Osteocyte (in vitro differentiated cells): ENCODE results near the gene USP34. TPM values are rescaled to one million over a fixed set of nuclear protein-coding genes. Genes with fewer than 3 reads are reported as not detected.
A peak's percentile ranks its signal among the peaks of the same experiment; 100 is the strongest.

Experiments
- DNase-seq: peaks from one replicate; pipeline ENCODE4 v3.0.0; 2021; ENCODE audit warnings: mixed read lengths; ENCODE audit not compliant: unreplicated experiment; ENCODE audit errors: extremely low spot score
- H3K27ac Mint-ChIP-seq: one replicate; pipeline ENCODE4 v1.8.0; 2021; ENCODE audit warnings: mild to moderate bottlenecking, mixed read lengths; ENCODE audit not compliant: unreplicated experiment
- H3K27me3 Mint-ChIP-seq: one replicate; pipeline ENCODE4 v1.8.0; 2021; ENCODE audit warnings: mixed read lengths; ENCODE audit not compliant: unreplicated experiment
- H3K36me3 Mint-ChIP-seq: one replicate; pipeline ENCODE4 v1.8.0; 2021; ENCODE audit warnings: mixed read lengths; ENCODE audit not compliant: unreplicated experiment
- H3K4me1 Mint-ChIP-seq: one replicate; pipeline ENCODE4 v1.8.0; 2021; ENCODE audit warnings: mixed read lengths; ENCODE audit not compliant: unreplicated experiment
- H3K4me3 Mint-ChIP-seq: one replicate; pipeline ENCODE4 v1.8.0; 2021; ENCODE audit warnings: mild to moderate bottlenecking, moderate library complexity, mixed read lengths; ENCODE audit not compliant: unreplicated experiment
- H3K9me3 Mint-ChIP-seq: one replicate; pipeline ENCODE4 v1.8.0; 2021; ENCODE audit warnings: mixed read lengths; ENCODE audit not compliant: unreplicated experiment
- total RNA-seq: library from RNA; stranded (reverse); gene quantifications from 2 replicates; pipeline ENCODE4 v1.2.1, GENCODE V29; 2021
- TF ChIP-seq, protein P1 (sequence below): fragments of 200-600 bp; sonication (generic); IDR thresholded peaks from 2 replicates; pipeline ENCODE4 v1.5.0; 2021; ENCODE audit warnings: antibody characterized with exemption, mild to moderate bottlenecking, moderate library complexity

USP34 gene
- total RNA-seq, 1 donor from 2014 or later = 111 TPM

DNA sequence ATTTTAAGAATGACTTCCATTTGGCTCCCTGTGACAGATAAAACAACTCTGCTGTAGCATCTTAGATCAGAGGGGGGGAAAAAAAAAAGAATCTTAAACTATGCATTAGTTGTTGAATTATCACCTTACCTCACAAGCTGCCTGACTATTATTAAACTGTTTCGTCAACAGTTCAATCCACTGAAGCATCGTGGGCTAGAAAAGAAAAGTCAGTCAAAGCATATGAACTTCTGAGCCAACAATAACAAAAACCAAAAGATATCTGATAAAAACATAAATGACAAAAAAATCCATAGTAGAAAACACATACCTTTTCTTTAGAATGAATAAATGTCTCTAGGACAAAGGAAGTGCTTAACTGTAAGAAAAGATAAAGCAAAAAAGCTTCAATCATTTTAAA is 235.2 kb downstream of the USP34 start:
- Mint-ChIP-seq H3K27ac (peak overlapping the region; percentile 6), H3K4me3 (no peak overlapping the region), H3K9me3 (peaks cover 4% of the 10 kb centered on the region), H3K4me1 (no peaks in the 10 kb centered on the region), H3K27me3 (no peaks in the 10 kb centered on the region), H3K36me3 (peaks cover 41% of the 10 kb centered on the region)
- no peak for DNase-seq
- TF ChIP-seq, protein P1, sequence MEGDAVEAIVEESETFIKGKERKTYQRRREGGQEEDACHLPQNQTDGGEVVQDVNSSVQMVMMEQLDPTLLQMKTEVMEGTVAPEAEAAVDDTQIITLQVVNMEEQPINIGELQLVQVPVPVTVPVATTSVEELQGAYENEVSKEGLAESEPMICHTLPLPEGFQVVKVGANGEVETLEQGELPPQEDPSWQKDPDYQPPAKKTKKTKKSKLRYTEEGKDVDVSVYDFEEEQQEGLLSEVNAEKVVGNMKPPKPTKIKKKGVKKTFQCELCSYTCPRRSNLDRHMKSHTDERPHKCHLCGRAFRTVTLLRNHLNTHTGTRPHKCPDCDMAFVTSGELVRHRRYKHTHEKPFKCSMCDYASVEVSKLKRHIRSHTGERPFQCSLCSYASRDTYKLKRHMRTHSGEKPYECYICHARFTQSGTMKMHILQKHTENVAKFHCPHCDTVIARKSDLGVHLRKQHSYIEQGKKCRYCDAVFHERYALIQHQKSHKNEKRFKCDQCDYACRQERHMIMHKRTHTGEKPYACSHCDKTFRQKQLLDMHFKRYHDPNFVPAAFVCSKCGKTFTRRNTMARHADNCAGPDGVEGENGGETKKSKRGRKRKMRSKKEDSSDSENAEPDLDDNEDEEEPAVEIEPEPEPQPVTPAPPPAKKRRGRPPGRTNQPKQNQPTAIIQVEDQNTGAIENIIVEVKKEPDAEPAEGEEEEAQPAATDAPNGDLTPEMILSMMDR = no peak

DNA sequence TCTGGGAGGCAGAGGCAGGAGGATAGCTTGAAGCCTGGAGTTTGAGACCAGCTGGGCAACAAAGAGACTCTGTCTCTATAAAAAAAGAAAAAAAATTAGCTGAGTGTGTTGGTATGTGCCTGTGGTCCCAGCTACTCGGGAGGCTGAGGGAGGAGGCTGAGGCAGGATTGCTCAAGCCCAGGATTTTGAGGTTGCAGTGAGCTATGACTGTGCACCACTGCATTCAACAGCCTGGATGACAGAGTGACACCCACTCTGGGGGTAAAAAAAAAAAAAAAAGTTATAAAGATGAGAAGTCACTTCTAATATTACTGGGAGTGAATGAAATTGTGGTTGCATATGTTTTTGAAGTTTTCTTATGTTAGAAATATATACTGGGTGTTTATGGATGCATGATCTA is 237.3 kb downstream of the USP34 start:
- Mint-ChIP-seq H3K27me3 (no peaks in the 10 kb centered on the region), H3K36me3 (peaks cover 51% of the 10 kb centered on the region), H3K27ac (no peak overlapping the region), H3K9me3 (peaks cover 4% of the 10 kb centered on the region), H3K4me3 (no peak overlapping the region), H3K4me1 (no peaks in the 10 kb centered on the region)
- TF ChIP-seq, protein P1 = no peak
- no peak for DNase-seq

DNA sequence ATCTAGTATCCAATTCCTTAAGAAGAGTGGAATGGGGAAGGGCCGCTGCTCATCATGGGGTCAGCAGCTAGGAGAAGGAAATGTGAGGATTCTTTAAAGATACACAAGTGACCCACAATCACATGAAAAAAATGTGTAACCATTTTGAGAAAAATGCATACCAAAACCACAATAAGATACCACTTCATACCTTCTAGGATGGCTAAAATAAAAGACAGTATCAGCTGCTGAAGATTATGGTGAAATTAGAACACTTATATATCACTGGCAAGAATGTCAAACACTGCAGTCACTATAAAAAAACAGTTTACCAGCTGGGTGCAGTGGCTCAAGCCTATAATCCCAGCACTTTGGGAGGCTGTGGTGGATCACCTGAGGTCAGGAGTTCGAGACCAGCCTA is 241.0 kb downstream of the USP34 start:
- Mint-ChIP-seq H3K27me3 (no peaks in the 10 kb centered on the region), H3K4me1 (peaks cover 7% of the 10 kb centered on the region), H3K9me3 (peaks cover 4% of the 10 kb centered on the region), H3K27ac (no peak overlapping the region), H3K4me3 (no peak overlapping the region), H3K36me3 (peaks cover 63% of the 10 kb centered on the region)
- no peak for DNase-seq
- TF ChIP-seq, protein P1 = no peak

DNA sequence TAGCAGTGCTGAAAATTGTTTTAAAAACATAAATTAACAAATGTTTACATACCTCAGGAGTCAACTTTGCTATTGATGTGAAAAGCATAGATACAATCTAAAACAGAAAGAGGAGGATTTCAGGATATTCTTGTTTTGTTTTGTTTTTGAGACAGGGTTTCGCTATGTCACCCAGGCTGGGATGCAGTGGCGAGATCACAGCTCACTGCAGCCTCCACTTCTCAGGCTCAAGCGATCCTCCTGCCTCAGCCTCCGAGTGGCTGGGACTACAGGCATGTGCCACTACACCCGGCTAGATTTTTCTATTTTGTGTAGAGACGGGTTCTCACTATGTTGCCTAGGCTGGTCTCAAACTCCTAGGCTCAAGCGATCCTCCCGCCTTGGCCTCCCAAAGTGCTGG is 248.3 kb downstream of the USP34 start:
- no peaks in the 10 kb centered on the region for H3K27me3 Mint-ChIP-seq
- DNase-seq = no peak
- H3K9me3 Mint-ChIP-seq = no peaks in the 10 kb centered on the region
- H3K4me1 Mint-ChIP-seq = peaks cover 34% of the 10 kb centered on the region
- TF ChIP-seq, protein P1 = no peak
- no peak overlapping the region for H3K27ac Mint-ChIP-seq
- no peak overlapping the region for H3K4me3 Mint-ChIP-seq
- H3K36me3 Mint-ChIP-seq = peaks cover 40% of the 10 kb centered on the region

DNA sequence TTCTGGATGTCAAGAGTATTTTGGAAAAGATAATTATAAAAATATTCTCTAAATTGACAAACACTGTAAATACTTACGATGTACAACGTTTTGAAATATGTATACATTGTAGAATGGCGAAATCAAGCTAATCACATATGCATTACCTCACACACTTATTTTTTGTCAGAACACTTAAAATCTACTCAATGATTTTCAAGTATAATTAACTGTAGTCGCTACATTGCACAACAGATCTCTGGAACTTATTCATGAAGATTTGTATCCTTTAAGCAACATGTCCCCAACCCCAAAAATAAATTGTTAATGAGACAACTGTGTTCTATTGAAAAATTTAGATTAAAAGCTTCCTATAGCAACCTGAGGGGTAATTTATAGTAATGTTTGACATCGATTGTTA is 249.1 kb downstream of the USP34 start:
- DNase-seq = no peak
- Mint-ChIP-seq H3K9me3 (no peaks in the 10 kb centered on the region), H3K36me3 (peaks cover 39% of the 10 kb centered on the region), H3K27ac (peak overlapping the region; percentile 34), H3K4me3 (no peak overlapping the region), H3K4me1 (peaks cover 30% of the 10 kb centered on the region), H3K27me3 (no peaks in the 10 kb centered on the region)
- TF ChIP-seq, protein P1 = no peak
